ENCODE data around the gene TSACC.
"Not testable (repeated sequence)": the region's sequence is repeated elsewhere in the genome, so short reads cannot be mapped to it uniquely, and the experiment has no call there.

Gene TSACC

DNA sequence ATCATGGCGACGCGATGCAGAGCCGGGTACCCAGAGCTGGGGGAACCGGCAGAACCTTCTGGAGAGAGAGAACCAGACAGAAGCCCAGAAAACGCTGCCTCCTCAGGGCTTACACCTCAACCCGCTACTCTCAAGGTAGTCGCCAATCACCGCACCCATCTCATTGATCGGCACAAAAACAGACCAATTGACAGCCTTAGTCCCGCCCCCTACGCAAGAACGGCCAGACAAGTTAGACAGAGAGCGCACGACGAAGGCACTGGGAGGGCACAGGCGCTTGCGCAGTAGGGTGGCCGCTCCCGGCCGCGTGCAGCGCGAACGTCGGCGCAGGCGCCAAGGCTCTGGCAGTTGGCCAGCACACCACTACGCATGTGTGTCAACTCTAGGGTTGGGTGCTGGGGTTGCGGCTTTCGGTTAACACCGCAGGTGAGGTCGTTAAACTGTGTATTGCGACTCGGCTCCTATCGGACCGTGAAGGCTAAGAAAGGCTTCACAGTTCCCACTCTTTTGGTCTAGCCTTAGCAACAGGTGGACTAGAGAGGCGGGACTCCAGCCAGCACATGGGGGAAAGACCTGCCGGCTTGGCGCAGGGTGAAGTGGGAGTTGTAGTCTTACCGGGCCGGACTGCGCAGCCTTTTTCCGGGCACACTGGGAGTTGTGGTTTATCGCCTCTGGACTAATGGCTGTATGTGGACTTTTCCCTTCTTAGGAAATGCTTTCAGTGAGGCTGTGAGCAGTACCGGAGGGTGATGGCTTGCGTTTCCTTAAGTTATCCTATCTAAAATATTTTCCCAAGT is at the start of gene TSACC, which contains the start of gene CCT3:
Gene TSACC (plus strand): TSS at position 347 of the 797 bp plus-strand sequence. CDS start 1,232 bp downstream, outside the sequence.
Gene CCT3 (minus strand): TSS at position 113 of the 797 bp plus-strand sequence. CDS start 108 bp downstream, at position 5.
- DNase-seq, result peak; percentile 98

DNA sequence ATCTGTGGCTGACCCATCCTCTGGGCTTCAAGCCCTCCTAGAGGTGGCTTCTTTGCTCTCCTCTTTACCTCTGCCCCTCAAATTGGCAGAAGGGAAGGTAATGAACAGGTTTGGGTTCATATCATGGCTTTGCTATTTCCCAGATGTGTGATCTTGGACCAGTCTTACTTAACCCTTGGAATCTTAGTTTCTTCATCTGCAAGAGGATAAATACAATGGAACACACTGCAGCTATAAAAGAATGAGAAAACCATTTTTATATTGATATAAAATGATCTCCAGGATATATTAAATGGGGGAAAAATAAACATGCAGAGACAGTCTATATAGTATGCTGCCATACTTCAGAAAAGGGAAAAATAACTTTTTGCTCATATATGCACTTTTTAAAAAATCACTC is 48.5 kb upstream of the TSACC start:
- no peak for DNase-seq

DNA sequence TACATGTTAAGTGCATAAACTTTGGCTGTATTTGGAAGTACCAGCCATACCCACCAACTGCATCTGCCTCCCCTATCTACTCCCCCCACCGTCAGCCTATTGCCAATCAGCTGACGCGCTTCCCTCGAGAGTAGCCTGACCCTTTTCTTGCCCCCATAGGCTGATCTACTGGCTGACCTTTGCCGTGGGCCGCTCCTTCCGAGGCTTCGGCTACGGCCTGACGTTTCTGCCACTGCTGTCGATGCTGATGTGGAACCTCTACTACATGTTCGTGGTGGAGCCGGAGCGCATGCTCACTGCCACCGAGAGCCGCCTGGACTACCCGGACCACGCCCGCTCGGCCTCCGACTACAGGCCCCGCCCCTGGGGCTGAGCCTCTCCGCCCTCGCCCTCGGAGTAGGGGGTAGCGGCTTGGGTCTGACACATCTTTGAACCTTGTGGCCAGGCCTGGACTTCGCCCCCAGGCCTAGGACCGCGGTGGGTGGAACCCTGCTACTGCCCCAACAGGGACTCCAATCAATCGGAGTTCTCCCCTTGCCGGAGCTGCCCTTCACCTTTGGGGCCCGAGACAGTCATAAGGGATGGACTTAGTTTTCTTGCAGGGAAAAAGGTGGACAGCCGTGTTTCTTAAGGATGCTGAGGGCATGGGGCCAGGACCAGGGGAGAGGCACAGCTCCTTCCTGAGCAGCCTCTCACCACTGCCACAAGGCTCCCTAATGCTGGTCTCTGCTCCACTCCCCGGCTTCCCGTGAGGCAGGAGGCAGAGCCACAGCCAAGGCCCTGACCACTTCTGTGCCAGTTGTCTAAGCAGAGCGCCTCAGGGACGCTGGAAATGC is 46.9 kb upstream of the TSACC start:
- DNase-seq, result peak; percentile 68

DNA sequence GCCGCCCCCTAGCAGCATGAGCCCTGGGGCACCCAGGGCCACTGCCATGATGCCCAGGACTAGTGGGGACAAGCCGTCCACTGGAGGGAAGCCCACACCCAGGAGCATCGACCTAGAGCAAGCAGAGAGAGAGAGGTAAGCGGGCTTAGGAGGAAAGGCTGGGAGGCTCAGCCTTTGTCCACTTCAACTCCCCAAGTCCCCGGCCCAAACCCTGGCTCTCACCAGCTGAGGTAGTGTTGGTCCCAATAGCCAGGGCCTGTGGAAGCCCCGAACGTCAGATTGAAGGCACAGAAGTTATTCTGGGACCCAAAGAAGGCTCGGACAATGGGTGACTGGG is 45.3 kb upstream of the TSACC start:
- DNase-seq, result no peak

DNA sequence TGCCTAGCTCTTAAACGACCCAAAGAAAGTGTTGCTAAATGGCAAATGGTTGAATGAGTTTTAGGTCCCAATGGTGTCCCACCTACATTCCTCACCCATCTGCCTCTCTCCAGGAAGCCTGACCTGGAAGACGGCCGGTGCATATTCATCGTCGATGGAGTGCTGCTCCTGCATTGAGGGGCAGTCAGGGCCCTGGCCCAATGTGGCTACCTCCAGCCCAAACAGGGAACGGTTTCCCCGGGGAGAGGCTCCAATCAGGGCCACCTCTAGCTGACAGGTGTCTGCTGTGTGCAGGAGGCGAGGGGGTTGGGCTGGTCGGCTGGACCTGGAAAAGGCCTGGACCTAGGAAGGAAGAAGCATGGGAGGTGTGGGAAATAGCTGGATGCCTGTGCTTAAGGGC is 44.4 kb upstream of the TSACC start:
- no peak for DNase-seq

DNA sequence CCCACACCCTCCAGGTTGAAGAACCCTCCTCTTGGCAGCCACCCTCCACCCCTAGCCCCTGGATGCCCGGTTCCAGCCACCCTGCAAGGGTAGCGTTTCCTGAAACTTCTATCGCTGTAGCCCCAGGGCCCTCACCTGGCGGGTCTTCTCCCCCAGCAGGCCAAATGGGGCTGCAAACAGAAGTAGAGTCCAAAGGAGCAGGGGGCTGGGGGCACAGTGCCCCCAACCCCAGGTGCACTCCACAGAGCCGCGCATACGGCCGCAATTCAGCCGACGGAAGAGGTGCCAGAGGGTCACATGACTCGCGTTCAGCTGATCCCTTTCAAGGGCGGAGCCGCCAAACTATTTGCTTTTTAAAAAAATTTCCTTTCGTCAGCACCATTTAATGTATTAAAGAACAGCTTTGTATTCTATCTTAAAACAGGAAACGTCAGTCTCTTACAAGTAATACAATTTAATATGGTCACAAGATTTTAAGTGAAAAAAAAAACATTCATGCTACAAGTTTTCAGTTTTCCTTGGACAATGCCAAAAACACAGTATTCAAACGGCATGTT is 42.9 kb upstream of the TSACC start, which contains the start of gene GLMP:
Gene GLMP (minus strand): TSS at position 289 of the 557 bp plus-strand sequence. CDS start 34 bp downstream, at position 255.
- DNase-seq, result peak; percentile 17

DNA sequence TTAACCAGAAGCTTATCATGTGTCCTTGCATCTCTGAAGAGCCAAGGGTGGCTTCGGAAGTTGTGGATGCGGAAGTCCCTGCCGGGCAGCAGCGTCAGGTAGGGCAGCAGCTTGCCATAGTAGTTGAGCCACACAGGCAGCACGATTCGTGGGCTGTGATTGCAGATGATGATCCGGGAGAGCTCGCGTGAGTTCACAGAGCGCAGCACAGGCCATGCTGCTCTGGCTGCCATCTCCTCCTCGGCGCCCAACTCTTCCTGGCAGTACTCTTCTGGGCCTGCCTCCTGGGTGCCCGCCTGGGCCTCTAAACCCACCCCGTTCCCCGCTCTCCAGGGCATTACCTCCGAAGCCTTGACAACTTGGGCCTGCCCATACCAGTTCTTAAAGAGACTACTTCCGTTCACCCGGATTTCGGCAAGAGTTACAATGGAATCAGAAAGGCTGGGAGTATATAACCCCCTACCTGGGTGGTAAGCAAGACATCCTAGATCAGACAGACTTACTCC is 39.4 kb upstream of the TSACC start, which contains the start of gene VHLL:
Gene VHLL (minus strand): TSS at position 456 of the 506 bp plus-strand sequence. CDS start 118 bp downstream, at position 338.
- DNase-seq, result no peak

DNA sequence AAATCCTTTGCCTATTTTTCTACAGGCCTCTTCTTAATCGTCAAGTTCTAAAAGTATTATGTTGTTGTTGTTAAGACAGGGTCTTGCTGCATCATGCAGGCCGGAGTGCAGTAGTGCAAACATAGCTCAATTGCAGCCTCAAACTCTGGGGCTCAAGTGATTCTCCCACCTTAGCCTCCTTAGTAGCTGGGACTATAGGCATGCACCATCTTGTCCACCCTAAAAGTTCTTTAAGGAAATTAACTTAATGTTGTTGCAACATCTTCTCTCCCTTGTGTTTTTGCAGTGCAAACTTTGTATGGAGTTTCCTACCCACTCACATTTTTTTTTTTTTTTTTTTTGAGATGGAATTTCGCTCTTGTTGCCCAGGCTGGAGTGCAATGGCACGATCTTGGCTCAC is 35.1 kb upstream of the TSACC start:
- no peak for DNase-seq

DNA sequence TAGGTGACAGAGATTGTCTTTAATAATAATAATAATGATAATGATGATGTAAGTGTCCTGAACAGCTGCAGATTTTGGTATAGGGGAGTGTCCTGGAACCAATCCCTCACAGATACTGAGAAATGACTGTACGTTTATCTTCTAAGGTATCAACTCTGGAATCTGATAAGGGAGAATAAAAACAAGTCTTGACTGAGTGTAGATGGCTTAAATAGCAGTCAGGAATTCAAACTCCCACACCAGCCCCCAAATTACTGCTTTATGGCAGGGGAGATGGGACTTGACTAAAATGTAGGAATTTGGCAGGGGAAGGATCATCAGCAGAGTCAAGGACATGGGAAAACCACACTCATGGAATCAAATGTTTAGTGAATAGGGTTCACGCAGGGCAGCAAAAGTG is 33.1 kb upstream of the TSACC start:
- no peak for DNase-seq

DNA sequence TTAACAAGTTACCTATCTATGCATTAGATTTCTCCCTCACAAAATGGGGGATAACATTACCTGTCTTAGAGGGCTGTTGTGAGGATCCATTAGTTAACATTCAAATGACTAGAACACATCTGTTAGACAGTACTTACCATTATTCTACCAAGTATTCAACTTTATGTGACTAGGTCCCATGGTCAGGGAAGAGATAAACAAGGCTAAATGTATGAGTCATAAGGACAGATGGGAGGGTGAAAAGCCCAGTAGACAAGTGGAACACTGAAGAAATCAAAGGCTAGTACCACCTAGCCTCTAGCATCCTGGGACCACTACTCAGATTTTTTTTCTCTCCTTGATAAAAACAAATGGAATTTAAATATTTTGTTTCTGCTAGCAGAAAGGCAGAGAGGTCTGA is 30.2 kb upstream of the TSACC start:
- no peak for DNase-seq

DNA sequence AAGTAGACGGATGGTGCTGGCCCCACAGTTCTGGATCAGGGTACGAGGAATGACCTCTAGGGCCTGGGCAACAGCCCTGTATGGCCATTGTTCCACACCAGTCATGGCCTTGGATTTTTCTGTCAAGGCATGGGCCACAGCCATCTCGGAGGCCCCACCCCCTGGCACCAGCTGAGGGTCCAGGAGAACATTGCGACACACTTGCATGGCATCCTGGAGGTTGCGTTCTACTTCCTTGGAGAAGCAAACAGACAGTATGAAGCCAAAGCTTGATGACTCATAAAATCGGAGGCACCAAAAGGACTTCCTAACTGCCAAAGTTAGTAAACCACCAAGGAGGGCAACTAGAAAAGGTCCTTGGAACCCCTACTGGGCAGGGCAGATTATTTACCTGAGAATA is 27.4 kb upstream of the TSACC start:
- no peak for DNase-seq

DNA sequence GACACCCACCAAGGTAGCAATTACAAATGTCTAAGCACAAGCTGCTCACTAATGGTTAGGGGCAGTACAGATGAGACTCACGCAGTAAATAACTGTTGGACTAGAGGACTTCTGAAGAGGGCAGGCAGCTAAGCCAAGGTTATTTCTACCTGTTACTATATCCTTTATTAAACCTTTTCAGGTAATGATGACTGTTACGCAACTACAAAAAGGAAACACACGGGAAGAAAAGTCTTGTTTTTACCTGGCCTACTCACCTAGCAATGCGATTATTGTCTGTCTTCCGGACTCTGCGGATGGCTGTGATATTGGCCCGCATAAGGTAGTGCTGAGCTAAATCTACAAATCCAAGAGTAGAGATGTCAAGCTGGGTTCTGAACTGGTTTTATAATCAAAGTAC is 21.4 kb upstream of the TSACC start:
- DNase-seq, result no peak

DNA sequence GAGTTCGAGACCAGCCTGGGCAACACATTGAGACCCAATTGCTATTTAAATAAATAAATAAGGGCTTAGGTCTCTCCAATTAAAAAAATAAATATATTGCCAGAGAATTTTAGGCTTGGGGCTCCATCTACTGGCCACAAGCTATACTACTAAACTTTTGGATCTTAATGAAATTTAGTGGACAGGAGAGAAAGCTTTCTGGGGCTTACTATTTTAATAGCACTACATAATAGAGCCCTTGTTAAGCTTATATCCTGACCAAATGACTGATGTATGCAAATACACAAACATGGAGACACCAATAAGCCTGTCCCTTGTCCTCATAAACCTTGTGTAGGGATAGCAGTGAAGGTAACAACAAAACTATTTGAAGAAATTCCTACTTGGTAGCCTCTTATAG is 18.7 kb upstream of the TSACC start:
- DNase-seq, result no peak

DNA sequence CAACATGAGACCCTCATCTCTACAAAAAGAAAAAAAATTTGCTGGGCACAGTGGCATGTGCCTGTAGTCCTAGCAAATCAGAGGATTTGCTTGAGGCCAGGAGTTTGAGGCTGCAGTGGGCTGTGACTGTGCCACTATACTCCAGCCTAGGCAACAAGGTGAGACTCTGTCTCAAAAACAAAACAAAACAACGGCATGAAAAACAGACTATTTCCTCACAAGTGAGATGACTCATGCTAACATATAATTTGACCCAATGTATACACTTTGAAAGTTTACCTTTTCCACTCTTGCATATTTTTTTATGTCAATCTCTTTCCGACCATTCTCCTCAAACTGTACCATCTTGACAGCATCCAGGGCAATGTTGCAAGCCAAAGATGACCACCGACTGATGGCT is 17.8 kb upstream of the TSACC start:
- no peak for DNase-seq

DNA sequence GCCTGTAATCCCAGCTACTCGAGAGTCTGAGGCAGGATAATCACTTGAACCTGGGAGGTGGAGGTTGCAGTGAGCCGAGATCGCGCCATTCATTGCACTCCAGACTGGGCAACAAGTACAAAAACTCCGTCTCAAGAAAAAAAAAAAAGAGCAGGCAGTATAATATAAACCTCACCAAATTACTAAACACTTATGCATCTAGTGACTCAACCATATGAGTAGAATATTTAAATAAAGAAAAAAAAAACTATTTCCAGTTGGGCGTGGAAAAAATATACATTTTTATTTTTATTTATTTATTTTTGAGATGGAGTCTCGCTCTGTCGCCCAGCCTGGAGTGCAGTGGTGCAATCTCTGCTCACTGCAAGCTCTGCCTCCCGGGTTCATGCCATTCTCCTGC is 15.1 kb upstream of the TSACC start:
- DNase-seq, result peak; percentile 19

DNA sequence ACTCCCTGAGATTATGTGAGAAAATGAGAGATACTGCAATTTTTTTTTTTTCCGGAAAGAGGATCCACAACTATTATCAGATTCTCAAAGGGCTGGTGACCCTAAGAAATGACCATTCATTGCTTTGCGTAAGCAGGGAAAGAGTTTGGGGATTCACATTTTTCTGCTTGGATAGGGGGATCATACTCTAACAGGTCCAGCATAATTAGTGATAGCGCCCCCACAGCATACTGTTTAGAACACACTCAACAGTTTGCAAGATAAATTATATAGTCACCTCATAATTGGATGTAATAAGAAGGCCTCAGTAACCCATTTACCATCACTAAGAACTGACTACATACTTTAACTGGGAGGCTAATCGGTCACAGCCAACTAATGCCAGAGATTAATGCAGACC is 2.1 kb upstream of the TSACC start:
- DNase-seq, result no peak

DNA sequence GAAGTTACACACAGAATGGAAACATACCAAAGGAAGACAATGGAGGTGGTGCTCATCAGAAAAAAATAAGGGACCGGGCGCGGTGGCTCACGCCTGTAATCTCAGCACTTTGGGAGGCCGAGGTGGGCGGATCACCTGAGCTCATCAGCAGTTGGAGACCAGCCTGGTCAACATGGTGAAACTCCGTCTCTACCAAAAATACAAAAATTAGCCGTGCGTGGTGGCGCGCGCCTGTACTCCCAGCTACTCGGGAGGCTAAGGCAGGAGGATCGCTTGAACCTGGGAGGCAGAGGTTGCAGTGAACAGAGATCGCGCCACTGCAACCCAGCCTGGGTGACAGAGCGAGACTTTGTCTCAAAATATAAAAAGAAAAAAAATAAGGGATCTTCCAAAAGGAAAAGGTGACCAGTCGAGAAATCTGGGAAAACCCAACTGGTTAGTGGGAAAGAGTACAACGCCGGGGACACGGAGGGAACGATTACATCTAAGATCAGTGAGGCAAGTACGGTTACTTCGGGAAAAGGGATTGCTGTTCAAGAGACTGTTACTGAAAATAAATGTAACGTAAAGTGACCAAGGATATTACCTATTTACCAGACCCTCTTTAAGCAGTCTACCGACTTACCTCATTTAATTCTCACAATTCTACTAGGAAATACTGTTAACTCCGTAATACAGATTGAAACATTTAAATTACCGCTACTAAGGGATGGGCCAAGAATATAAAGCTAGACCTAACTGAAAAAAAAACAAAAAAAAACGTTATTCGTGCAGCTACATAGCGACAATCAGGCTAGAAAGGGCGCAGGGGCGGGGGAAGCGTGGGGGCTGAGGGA is 1.1 kb upstream of the TSACC start:
- DNase-seq, result no peak

DNA sequence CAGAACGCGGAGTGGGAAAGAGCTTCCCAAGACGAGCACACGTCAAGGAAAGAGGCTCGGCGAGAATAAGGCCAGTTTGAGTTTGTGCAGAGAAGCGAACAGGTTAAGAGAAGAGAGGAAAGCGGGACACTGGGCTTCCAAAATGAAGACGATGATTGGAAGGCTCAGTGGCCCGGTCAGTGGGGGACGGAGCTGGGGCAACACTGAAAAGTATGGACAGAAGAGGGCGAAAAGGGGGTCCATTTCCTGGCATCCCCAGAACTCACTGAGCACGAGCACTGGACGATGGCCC is 492 bp upstream of the TSACC start:
- no peak for DNase-seq

DNA sequence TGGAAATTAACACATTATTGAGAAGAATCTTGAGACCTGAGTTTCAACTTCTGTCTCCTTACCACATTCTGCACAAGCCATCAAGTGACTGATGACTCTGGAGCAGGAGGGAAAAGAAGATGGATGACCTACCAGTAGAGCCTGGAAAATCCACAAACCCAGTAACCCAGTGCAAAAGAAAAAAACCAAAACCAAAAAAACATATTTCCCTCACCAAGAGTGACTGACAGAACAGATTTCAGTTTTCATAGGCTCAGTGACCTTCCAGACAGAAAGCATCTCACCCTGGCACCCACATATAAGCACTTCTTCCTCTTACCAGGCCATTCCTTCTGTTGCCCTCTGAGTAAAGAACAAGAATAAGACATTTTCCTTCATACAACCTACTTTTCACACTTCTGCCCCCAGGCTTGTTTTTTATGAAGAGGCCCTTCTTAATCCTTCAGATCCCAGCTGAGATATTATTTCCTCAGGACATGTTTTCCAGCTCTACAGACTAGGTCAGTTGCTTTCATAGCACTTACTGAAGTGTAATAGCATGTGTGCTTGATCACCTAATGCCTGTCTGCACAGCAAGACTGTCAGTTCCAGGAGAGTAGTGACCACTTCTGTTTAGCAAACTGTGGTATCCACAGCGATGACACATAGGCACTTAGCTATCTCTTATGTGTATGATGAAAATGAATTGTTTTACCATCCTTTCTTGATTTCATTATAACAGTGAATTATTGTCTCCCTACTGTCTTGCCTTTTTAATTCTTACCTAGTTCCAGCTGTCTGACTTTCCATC is 4.0 kb downstream of the TSACC start:
- DNase-seq, result no peak

DNA sequence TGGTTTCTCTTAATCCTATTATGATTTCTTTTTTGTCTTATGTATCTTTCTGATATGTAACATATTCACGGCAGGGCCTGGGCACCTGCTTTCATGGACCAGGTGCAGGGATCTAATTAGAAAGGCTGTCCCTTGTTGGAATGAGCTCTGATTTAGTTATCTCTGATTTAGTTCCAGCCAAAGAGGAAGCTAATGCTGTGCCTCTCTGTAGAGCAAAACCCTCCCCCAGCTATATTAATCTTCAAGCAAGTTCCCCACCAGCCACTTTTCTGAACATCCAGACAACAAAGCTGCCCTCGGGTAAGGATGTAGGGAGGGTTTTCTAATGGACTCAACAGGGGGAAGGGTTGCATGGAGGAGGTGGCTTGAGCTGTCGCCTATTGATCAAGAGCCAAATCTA is 6.1 kb downstream of the TSACC start:
- DNase-seq, result no peak

DNA sequence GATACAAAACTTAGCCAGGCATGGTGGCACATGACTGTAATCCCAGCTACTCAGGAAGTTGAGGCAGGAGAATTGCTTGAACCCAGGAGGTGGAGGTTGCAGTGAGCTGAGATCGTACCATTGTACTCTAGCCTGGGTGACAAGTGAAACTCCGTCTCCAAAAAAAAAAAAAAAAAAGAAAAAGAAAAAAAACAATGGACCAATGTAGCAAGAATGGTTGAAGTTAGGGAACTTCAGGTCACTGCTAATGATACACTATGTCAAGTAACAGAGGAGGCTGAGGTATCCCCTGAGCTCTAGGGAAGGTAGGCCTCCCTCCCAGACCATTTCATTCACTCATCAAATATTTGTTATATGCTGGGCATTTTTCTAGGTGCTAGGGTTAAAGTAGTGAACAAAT is 7.7 kb downstream of the TSACC start:
- DNase-seq, result not testable (repeated sequence)

DNA sequence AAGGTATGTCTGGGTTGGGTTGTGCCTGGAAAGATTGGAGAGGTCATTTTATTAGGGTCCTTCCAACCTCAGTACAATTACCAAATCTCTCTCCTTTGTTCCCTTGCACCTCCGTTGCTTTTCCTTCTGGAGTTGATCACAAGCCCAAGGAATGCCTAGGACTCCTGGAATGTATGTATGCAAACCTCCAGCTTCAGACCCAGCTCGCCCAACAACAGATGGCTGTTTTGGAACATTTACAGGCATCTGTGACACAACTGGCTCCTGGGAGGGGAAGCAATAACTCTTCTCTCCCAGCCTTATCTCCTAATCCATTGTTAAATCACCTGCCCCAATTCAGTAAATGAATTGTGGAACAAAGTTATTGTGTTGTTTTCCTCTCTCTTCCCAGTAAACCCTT is 8.3 kb downstream of the TSACC start:
- DNase-seq, result peak; percentile 42
